ENCODE data around the gene FASTK.
A peak's percentile ranks its signal among the peaks of the same experiment; 100 is the strongest.

- TF ChIP-seq CTCF (conservative IDR thresholded peaks at IDR 0.05): peak; percentile 49
- peak; percentile 54; the same call in 1 of the 2 replicates for TF ChIP-seq ZFX (IDR thresholded peaks at IDR 0.05)
Measured at GRCh38 chr7:151114151-151115090, 33.8 kb upstream of the FASTK start.
